ENCODE results near the gene MISP. TPM values are rescaled to one million over a fixed set of nuclear protein-coding genes. Genes with fewer than 3 reads are reported as not detected.

The MISP gene
- total and polyA plus RNA-seq, 9 of the 15 experiments (the other 6 are each of a cell fraction or from before 2014, with no cell fraction given), result 0.04 to 0.29 (median 0.05) TPM; not detected in 5

GRCh38 chr19:801030-801860 is 50.3 kb downstream of the MISP start (continued):
- no peak for TF ChIP-seq ETV1 (tag; conservative IDR thresholded peaks at IDR 0.05; ENCODE audit: low read depth)
- no peak for TF ChIP-seq STAT5B (CRISPR knock-in tag; IDR thresholded peaks at IDR 0.05)
- TF ChIP-seq, protein P1, sequence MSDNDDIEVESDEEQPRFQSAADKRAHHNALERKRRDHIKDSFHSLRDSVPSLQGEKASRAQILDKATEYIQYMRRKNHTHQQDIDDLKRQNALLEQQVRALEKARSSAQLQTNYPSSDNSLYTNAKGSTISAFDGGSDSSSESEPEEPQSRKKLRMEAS (CRISPR knock-in tag; IDR thresholded peaks at IDR 0.05), result 0 out of 2 replicates have a peak, but pooled peaks have one; percentile 4
- no peak for TF ChIP-seq NRF1 (conservative IDR thresholded peaks at IDR 0.05 in 1 of 2, IDR thresholded peaks at IDR 0.05 in 1 of 2)
- TF ChIP-seq BCLAF1 (IDR thresholded peaks at IDR 0.05; ENCODE audit: borderline replicate concordance in 1 of 2, control insufficient read depth in 1 of 2, low read depth in 2 of 2, low read length in 1 of 2), result no peak
- no peak for TF ChIP-seq U2AF2 (optimal IDR thresholded peaks at IDR 0.05; ENCODE audit: low read depth, low read length)
- TF ChIP-seq EP400 (IDR thresholded peaks at IDR 0.05), result no peak
- peak; percentile 46; the same call in 1 of the 2 replicates for TF ChIP-seq POLR2A (conservative IDR thresholded peaks at IDR 0.05)
- TF ChIP-seq SP1 (CRISPR knock-in tag; IDR thresholded peaks at IDR 0.05), result peak; percentile 66
- TF ChIP-seq SMARCB1 (IDR thresholded peaks at IDR 0.05; ENCODE audit: insufficient read length, low read depth), result no peak
- TF ChIP-seq, protein P2, sequence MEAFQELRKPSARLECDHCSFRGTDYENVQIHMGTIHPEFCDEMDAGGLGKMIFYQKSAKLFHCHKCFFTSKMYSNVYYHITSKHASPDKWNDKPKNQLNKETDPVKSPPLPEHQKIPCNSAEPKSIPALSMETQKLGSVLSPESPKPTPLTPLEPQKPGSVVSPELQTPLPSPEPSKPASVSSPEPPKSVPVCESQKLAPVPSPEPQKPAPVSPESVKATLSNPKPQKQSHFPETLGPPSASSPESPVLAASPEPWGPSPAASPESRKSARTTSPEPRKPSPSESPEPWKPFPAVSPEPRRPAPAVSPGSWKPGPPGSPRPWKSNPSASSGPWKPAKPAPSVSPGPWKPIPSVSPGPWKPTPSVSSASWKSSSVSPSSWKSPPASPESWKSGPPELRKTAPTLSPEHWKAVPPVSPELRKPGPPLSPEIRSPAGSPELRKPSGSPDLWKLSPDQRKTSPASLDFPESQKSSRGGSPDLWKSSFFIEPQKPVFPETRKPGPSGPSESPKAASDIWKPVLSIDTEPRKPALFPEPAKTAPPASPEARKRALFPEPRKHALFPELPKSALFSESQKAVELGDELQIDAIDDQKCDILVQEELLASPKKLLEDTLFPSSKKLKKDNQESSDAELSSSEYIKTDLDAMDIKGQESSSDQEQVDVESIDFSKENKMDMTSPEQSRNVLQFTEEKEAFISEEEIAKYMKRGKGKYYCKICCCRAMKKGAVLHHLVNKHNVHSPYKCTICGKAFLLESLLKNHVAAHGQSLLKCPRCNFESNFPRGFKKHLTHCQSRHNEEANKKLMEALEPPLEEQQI (IDR thresholded peaks at IDR 0.05), result no peak
- 0 out of 2 replicates have a peak, but pooled peaks have one; percentile 28 for TF ChIP-seq NR2C2 (CRISPR knock-in tag; IDR thresholded peaks at IDR 0.05)
- no peak for TF ChIP-seq NR2C2 (tag; IDR thresholded peaks at IDR 0.05)
